Cardiac muscle cell (in vitro differentiated cells and primary cell): ENCODE measurements around the gene SLC26A3. TPM values are rescaled to one million over a fixed set of nuclear protein-coding genes. Genes with fewer than 3 reads are reported as not detected.
"Not testable (repeated sequence)": the region's sequence is repeated elsewhere in the genome, so short reads cannot be mapped to it uniquely, and the experiment has no call there.

Experiments used
- DNase-seq, 2 donors: peaks; one replicate each; pipeline versions ENCODE4 v3.0.0 to v3.0.0-alpha.2; 2010 to 2017; ENCODE audit warnings: low read depth in 1 of 2, low spot score in 1 of 2
- H3K27ac ChIP-seq: fragments of 200-600 bp; sonication (generic); 2 replicates; pipeline ENCODE4 v1.5.1; 2016
- H3K27me3 ChIP-seq: fragments of 200-600 bp; sonication (generic); 2 replicates; pipeline ENCODE4 v1.6.0; 2016; ENCODE audit warnings: control low read depth
- H3K36me3 ChIP-seq: fragments of 200-600 bp; sonication (generic); 2 replicates; pipeline ENCODE4 v1.5.1; 2016; ENCODE audit warnings: control low read depth
- H3K4me1 ChIP-seq: fragments of 200-600 bp; sonication (generic); 2 replicates; pipeline ENCODE4 v1.8.1; 2017; ENCODE audit warnings: low read depth, mild to moderate bottlenecking, mixed run types
- H3K4me3 ChIP-seq: fragments of 200-600 bp; sonication (generic); 2 replicates; pipeline ENCODE4 v1.5.1; 2016; ENCODE audit warnings: mild to moderate bottlenecking
- H3K9me3 ChIP-seq: fragments of 200-600 bp; sonication (generic); 2 replicates; pipeline ENCODE4 v1.5.1; 2017; ENCODE audit warnings: low read depth, mild to moderate bottlenecking, control low read depth
- polyA plus RNA-seq: library from polyadenylated mRNA; unstranded; fragments of >200 nt; fragmentation: Nextera tagmentation; extraction: Ambion mirVana; gene quantifications from 2 replicates; pipeline ENCODE4 v1.2.1, GENCODE V29; 2016
- total RNA-seq: library from RNA; depleted of rRNA; stranded (reverse); fragments of >200 nt; gene quantifications from 2 replicates; pipeline ENCODE4 v1.2.3, GENCODE V29; 2016
- TF ChIP-seq, protein P1 (sequence below): IDR thresholded peaks from 2 replicates; pipeline ENCODE4 v1.5.1; 2012; ENCODE audit warnings: low read depth, mild to moderate bottlenecking, low read length

SLC26A3 gene
- total RNA-seq (not detected in 2 replicates), polyA plus RNA-seq (0.05 and 0.06 TPM in 2 replicates)

DNA sequence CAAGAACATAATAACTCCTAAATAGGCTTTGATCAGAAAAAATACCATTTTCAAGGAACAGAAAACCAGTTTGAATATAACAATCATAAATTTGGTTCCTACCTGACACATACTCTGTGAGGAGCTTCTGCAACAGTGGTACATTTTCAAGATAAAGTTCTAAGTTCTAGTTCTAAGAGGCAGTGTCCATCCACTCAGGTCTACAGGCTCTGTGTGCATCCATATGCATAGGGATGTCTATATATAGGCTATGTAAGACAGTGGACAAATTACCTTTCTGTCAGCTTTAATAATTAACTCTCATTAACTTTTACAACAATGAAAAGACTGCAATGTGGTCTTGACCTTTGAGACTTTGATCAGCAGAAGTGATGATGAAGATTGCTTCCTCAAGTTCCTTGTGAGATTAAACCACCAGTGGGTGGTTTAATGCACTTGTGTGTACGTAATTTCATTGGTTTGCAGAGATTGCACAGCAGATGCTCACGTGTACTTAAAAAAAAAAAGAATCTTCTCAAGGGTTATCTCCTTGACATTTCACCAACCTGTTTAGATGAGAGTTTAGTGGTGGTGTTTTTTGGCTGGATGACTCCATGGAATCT lies at the start of gene SLC26A3:
Gene SLC26A3, minus strand, starts transcription at position 215 of the 602 bp plus-strand sequence. CDS start 8,714 bp downstream, outside the sequence.
- no peaks in the 10 kb centered on the region for H3K36me3 ChIP-seq
- no peaks in the 10 kb centered on the region for H3K27me3 ChIP-seq
- TF ChIP-seq, protein P1, sequence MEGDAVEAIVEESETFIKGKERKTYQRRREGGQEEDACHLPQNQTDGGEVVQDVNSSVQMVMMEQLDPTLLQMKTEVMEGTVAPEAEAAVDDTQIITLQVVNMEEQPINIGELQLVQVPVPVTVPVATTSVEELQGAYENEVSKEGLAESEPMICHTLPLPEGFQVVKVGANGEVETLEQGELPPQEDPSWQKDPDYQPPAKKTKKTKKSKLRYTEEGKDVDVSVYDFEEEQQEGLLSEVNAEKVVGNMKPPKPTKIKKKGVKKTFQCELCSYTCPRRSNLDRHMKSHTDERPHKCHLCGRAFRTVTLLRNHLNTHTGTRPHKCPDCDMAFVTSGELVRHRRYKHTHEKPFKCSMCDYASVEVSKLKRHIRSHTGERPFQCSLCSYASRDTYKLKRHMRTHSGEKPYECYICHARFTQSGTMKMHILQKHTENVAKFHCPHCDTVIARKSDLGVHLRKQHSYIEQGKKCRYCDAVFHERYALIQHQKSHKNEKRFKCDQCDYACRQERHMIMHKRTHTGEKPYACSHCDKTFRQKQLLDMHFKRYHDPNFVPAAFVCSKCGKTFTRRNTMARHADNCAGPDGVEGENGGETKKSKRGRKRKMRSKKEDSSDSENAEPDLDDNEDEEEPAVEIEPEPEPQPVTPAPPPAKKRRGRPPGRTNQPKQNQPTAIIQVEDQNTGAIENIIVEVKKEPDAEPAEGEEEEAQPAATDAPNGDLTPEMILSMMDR: no peak
- no peaks in the 10 kb centered on the region for H3K4me1 ChIP-seq
- H3K27ac ChIP-seq: no peak within 1 kb of the TSS
- H3K4me3 ChIP-seq: no peak within 1 kb of the TSS
- H3K9me3 ChIP-seq: no peaks in the 10 kb centered on the region
- no peak for DNase-seq

DNA sequence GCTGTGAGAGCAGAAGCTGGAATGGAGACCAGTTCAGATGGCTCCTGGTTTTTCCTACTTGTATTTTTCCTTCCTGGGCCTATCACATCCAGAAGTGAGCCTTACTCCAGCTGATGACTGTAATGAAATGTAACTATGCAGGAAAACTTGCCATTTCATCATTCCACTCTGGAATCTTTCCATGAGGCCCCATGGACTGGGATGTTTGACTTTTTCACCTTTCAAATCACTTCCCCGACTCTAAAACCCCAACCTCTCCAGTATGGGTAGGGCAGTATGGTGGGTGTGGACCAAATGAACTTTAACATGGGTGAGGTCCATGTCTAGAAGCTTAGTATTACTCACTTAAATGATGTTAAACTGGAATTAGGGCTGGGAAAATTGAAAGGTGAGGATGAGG lies 47.6 kb upstream of the SLC26A3 start:
- H3K27ac ChIP-seq: no peak overlapping the region
- H3K4me3 ChIP-seq: no peak overlapping the region
- TF ChIP-seq, protein P1: no peak
- peak in 1 of 2 donors; percentile 9 for DNase-seq
- H3K36me3 ChIP-seq: no peaks in the 10 kb centered on the region
- H3K9me3 ChIP-seq: no peaks in the 10 kb centered on the region
- H3K27me3 ChIP-seq: peaks cover 9% of the 10 kb centered on the region
- H3K4me1 ChIP-seq: no peaks in the 10 kb centered on the region

DNA sequence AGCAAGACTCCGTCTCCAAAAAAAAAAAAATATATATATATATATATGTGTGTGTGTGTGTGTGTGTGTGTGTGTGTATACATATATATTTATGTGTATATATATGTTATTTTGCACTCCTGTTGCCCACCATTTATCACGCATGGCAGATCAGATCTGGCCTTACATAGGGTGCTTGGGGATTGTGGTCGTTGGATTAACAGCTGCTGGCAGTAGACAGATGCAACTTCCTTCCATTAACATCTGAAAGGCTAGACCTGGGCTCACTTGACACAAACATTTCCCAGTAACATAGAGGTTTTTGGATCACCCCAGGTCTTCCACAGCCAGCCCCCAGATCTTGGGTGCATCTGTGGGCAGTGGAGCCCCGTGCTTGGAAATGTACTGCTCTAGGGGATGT lies 47.2 kb upstream of the SLC26A3 start:
- H3K4me1 ChIP-seq: no peaks in the 10 kb centered on the region
- H3K27ac ChIP-seq: no peak overlapping the region
- no peaks in the 10 kb centered on the region for H3K36me3 ChIP-seq
- H3K4me3 ChIP-seq: no peak overlapping the region
- peaks cover 6% of the 10 kb centered on the region for H3K27me3 ChIP-seq
- DNase-seq: no peak
- TF ChIP-seq, protein P1: no peak
- no peaks in the 10 kb centered on the region for H3K9me3 ChIP-seq

DNA sequence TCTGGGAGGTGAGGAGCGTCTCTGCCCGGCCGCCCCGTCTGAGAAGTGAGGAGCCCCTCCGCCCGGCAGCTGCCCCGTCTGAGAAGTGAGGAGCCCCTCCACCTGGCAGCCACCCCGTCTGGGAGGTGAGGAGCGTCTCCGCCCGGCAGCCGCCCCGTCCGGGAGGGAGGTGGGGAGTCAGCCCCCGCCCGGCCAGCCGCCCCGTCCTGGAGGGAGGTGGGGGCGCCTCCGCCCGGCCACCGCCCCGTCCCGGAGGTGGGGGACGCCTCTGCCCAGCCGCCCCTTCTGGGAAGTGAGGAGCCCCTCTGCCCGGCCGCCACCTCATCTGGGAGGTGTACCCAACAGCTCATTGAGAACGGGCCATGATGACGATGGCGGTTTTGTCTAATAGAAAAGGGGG lies 45.2 kb upstream of the SLC26A3 start:
- H3K36me3 ChIP-seq, DNase-seq, H3K9me3 ChIP-seq, H3K4me1 ChIP-seq, H3K27ac ChIP-seq, H3K4me3 ChIP-seq, H3K27me3 ChIP-seq: not testable (repeated sequence)

DNA sequence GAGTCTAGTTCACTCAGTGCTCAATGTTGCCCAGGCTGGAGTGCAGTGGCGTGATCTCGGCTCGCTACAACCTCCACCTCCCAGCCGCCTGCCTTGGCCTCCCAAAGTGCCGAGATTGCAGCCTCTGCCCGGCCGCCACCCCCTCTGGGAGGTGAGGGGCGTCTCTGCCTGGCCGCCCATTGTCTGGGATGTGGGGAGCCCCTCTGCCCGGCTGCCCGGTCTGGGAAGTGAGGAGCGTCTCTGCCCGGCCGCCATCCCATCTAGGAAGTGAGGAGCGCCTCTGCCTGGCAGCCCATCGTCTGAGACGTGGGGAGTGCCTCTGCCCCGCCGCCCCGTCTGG lies 44.8 kb upstream of the SLC26A3 start:
- H3K36me3 ChIP-seq, H3K9me3 ChIP-seq, DNase-seq, H3K4me1 ChIP-seq, H3K27me3 ChIP-seq, H3K4me3 ChIP-seq, H3K27ac ChIP-seq: not testable (repeated sequence)

DNA sequence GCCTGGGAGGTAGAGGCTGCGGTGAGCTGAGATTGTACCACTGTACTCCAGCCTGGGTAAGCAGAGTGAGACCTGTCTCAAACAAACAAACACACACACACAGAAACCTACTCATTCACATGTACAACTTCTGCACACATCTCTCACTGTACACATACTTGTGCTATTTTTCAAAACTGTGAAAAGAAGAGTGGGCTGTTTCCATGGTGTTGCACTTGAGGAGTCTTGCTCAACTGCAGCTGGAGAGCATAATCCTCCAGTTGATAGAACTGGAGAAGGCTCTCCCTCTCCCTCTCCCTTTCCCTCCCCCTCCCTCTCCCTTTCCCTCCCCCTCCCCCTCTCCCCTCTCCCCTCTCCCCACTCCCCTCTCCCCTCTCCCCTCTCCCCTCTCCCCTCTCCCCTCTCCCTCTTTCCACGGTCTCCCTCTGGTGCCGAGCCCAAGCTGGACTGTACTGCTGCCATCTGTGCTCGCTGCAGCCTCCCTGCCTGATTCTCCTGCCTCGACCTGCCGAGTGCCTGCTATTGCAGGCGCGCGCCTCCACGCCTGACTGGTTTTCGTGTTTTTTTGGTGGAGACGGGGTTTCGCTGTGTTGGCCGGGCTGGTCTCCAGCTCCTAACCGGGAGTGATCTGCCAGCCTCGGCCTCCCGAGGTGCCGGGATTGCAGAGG lies 44.3 kb upstream of the SLC26A3 start:
- peaks cover 2% of the 10 kb centered on the region for H3K4me1 ChIP-seq
- TF ChIP-seq, protein P1: no peak
- no peaks in the 10 kb centered on the region for H3K9me3 ChIP-seq
- no peak overlapping the region for H3K4me3 ChIP-seq
- DNase-seq: no peak
- no peaks in the 10 kb centered on the region for H3K36me3 ChIP-seq
- no peaks in the 10 kb centered on the region for H3K27me3 ChIP-seq
- no peak overlapping the region for H3K27ac ChIP-seq
